ENCODE data around the gene TRAF3.

The TRAF3 gene

GRCh38 chr14:102917469-102918211, 140.4 kb downstream of the TRAF3 start:
- Histone ChIP-seq H3K27me3 (ENCODE audit: insufficient read depth, poor library complexity, severe bottlenecking) (peaks cover 6% of the 10 kb centered on the region), H3K4me3 (replicated peaks; ENCODE audit: insufficient read depth, low read length) (no peak overlapping the region), H3K27ac (replicated peaks) (no peak overlapping the region)
- peak in 1 of 2 experiments; percentile 25 for DNase-seq (ENCODE audit: low read depth in 1 of 2, low spot score in 1 of 2)
- TF ChIP-seq SPI1 (IDR thresholded peaks at IDR 0.05; ENCODE audit: borderline replicate concordance, low read depth): no peak
- no peak for TF ChIP-seq GABPA (IDR thresholded peaks at IDR 0.05; ENCODE audit: low read depth)
- no peak for TF ChIP-seq REST (IDR thresholded peaks at IDR 0.05; ENCODE audit: insufficient replicate concordance, low read depth)
- no peak for TF ChIP-seq POLR2AphosphoS5 (IDR thresholded peaks at IDR 0.05; ENCODE audit: low read depth)
- TF ChIP-seq CTCF (IDR thresholded peaks at IDR 0.05; ENCODE audit: insufficient read depth, low read length): peak; percentile 12

GRCh38 chr14:102918438-102918837, 141.2 kb downstream of the TRAF3 start:
- Histone ChIP-seq H3K4me3 (replicated peaks; ENCODE audit: insufficient read depth, low read length) (no peak overlapping the region), H3K27ac (replicated peaks) (no peak overlapping the region), H3K27me3 (ENCODE audit: insufficient read depth, poor library complexity, severe bottlenecking) (peaks cover 14% of the 10 kb centered on the region)
- TF ChIP-seq POLR2AphosphoS5 (IDR thresholded peaks at IDR 0.05; ENCODE audit: low read depth): no peak
- no peak for TF ChIP-seq CTCF (IDR thresholded peaks at IDR 0.05; ENCODE audit: insufficient read depth, low read length)
- no peak for TF ChIP-seq REST (IDR thresholded peaks at IDR 0.05; ENCODE audit: insufficient replicate concordance, low read depth)
- TF ChIP-seq SPI1 (IDR thresholded peaks at IDR 0.05; ENCODE audit: borderline replicate concordance, low read depth): no peak
- TF ChIP-seq GABPA (IDR thresholded peaks at IDR 0.05; ENCODE audit: low read depth): no peak
- DNase-seq (ENCODE audit: low read depth in 1 of 2, low spot score in 1 of 2): no peak

- no peak for DNase-seq (ENCODE audit: low read depth in 1 of 2, low spot score in 1 of 2)
- peaks cover 30% of the 10 kb centered on the region for H3K27me3 ChIP-seq (ENCODE audit: insufficient read depth, poor library complexity, severe bottlenecking)
- H3K4me3 ChIP-seq (replicated peaks; ENCODE audit: insufficient read depth, low read length): no peak overlapping the region
- TF ChIP-seq CTCF (IDR thresholded peaks at IDR 0.05; ENCODE audit: insufficient read depth, low read length): no peak
- TF ChIP-seq SPI1 (IDR thresholded peaks at IDR 0.05; ENCODE audit: borderline replicate concordance, low read depth): no peak
- TF ChIP-seq REST (IDR thresholded peaks at IDR 0.05; ENCODE audit: insufficient replicate concordance, low read depth): no peak
- TF ChIP-seq POLR2AphosphoS5 (IDR thresholded peaks at IDR 0.05; ENCODE audit: low read depth): no peak
- no peak for TF ChIP-seq GABPA (IDR thresholded peaks at IDR 0.05; ENCODE audit: low read depth)
- H3K27ac ChIP-seq (replicated peaks): no peak overlapping the region
Measured at GRCh38 chr14:102920273-102920997, 143.2 kb downstream of the TRAF3 start.

Measured in HL-60 (cell line).